Hepatocyte (in vitro differentiated cells): ENCODE measurements around the gene PRPSAP2.

ENCODE experiments used
- CTCF ChIP-seq: fragments of 200-600 bp; sonication (generic); IDR thresholded peaks from 2 replicates; pipeline ENCODE4 v1.5.1; 2016; ENCODE audit warnings: antibody characterized with exemption, mild to moderate bottlenecking; ENCODE audit not compliant: poor library complexity
- EZH2 ChIP-seq: fragments of 200-600 bp; sonication (generic); IDR thresholded peaks from 2 replicates; pipeline ENCODE4 v1.6.1; 2016; ENCODE audit warnings: antibody characterized with exemption, mild to moderate bottlenecking, borderline replicate concordance
- EZH2phosphoT487 ChIP-seq: fragments of 200-600 bp; sonication (generic); IDR thresholded peaks from one replicate; pipeline ENCODE4 v1.6.1; 2018; ENCODE audit warnings: antibody characterized with exemption, mild to moderate bottlenecking, low read depth, moderate library complexity; ENCODE audit not compliant: unreplicated experiment, severe bottlenecking

- no peak for TF ChIP-seq CTCF
- TF ChIP-seq EZH2 = no peak
- no peak for TF ChIP-seq EZH2phosphoT487
These were observed 96.4 kb downstream of the PRPSAP2 start for GRCh38 chr17:18954321-18954720.
